K562 (cell line): ENCODE measurements around the gene KIAA1958. TPM values are rescaled to one million over a fixed set of nuclear protein-coding genes. Genes with fewer than 3 reads are reported as not detected.
A peak's percentile ranks its signal among the peaks of the same experiment; 100 is the strongest.

ENCODE experiments used
- FOSL1 ChIP-seq: fragments of 200-800 bp; sonication (Bioruptor generic); conservative IDR thresholded peaks from 2 replicates; pipeline ENCODE4 v1.6.1; 2016; ENCODE audit warnings: missing genetic modification characterization, missing compliant biosample characterization
- ID3 ChIP-seq, 2 experiments: fragments of 250-450 bp in 1 of 2; fragments of 450-650 bp in 1 of 2; sonication (Bioruptor Pico) in 1 of 2; IDR thresholded peaks; 2 replicates each; pipeline versions ENCODE4 v1.6.1 to v1.8.0; 2016 to 2021; ENCODE audit warnings: mild to moderate bottlenecking in 2 of 2, moderate library complexity in 2 of 2, missing compliant biosample characterization in 1 of 2, missing genetic modification characterization in 1 of 2
- MAFG ChIP-seq: fragments of 450-650 bp; conservative IDR thresholded peaks from 2 replicates; pipeline ENCODE4 v1.6.1; 2016; ENCODE audit warnings: missing genetic modification characterization, missing compliant biosample characterization
- ZBTB17 ChIP-seq: fragments of 450-650 bp; formaldehyde crosslinking; IDR thresholded peaks from 2 replicates; pipeline ENCODE4 v1.4.0; 2020; ENCODE audit warnings: mild to moderate bottlenecking
- ZNF592 ChIP-seq: fragments of 450-650 bp; IDR thresholded peaks from 2 replicates; pipeline ENCODE4 v1.6.1; 2017; ENCODE audit warnings: antibody characterized with exemption, mild to moderate bottlenecking
- ZNF717 ChIP-seq: fragments of 250-450 bp; sonication (Bioruptor Pico); IDR thresholded peaks from 2 replicates; pipeline ENCODE4 v1.5.0; 2021
- polyA plus RNA-seq, 8 experiments: library from polyadenylated mRNA; depleted of rRNA in 4 of 8; stranded (reverse) in 5 of 8; unstranded in 3 of 8; fragments of >200 nt; fragmentation: Nextera tagmentation in 2 of 8; fragmentation: Illumina TruSeq in 1 of 8; extraction: Ambion mirVana in 2 of 8; extraction: Trizol in 1 of 8; gene quantifications; 2 replicates each; pipeline versions ENCODE4 v1.2.1 to v1.2.3, GENCODE V29; 2011 to 2014; ENCODE audit warnings: inconsistent platforms in 1 of 8, missing spikeins in 1 of 8
- total RNA-seq, 7 experiments: library from RNA; depleted of rRNA in 6 of 7; stranded (reverse); fragments of >200 nt in 6 of 7; fragmentation: Illumina TruSeq in 2 of 7; extraction: Trizol in 2 of 7; gene quantifications; 2 replicates each; pipeline versions ENCODE4 v1.2.1 to v1.2.3, GENCODE V29; 2011 to 2021; ENCODE audit warnings: low replicate concordance in 1 of 7

The KIAA1958 gene
- total and polyA plus RNA-seq, 9 of the 15 experiments (the other 6 are each of a cell fraction or from before 2014, with no cell fraction given), result 1.1 to 16.0 (median 10.1) TPM

GRCh38 chr9:112486221-112487007 lies at the start of gene KIAA1958 (continued):
- TF ChIP-seq ZNF592 (peak; percentile 78), ZBTB17 (CRISPR knock-in tag) (peak; percentile 85), MAFG (tag) (no peak), ZNF717 (CRISPR knock-in tag) (no peak), ID3 (CRISPR knock-in tag; IDR thresholded peaks at IDR 0.05) (no peak), ID3 (tag; IDR thresholded peaks at IDR 0.05) (peak; percentile 34; the same call in 1 of the 2 replicates), FOSL1 (tag) (no peak)
- TF ChIP-seq, all 486 proteins: peak for 205
